Esophagus muscularis mucosa (tissue), 3 donors: Measurements from ENCODE around the gene CMTM3.

Source experiments
- CTCF ChIP-seq, 3 experiments: fragments of 200-600 bp in 2 of 3; fragments of 450-650 bp in 1 of 3; sonication (generic) in 2 of 3; IDR thresholded peaks; one replicate each; pipeline ENCODE4 v1.5.1; 2017 to 2019; ENCODE audit warnings: antibody characterized with exemption in 3 of 3, mild to moderate bottlenecking in 2 of 3, moderate library complexity in 1 of 3
- POLR2A ChIP-seq: fragments of 450-650 bp; IDR thresholded peaks from one replicate; pipeline ENCODE4 v1.6.1; 2017; ENCODE audit warnings: antibody characterized with exemption, moderate library complexity, mild to moderate bottlenecking, low read depth
- POLR2AphosphoS5 ChIP-seq, 2 donors: sonication (generic); formaldehyde crosslinking; IDR thresholded peaks; one replicate each; pipeline ENCODE4 v1.6.1; 2017; ENCODE audit warnings: antibody characterized with exemption in 2 of 2

GRCh38 chr16:66601471-66601870, 3.0 kb upstream of the CMTM3 start:
- TF ChIP-seq CTCF (IDR thresholded peaks at IDR 0.05) (no peak), POLR2A (no peak), POLR2AphosphoS5 (IDR thresholded peaks at IDR 0.05) (no peak)
